MM.1S (cell line): ENCODE measurements around the gene RERE.

ENCODE experiments used
- DNase-seq: peaks from one replicate; pipeline ENCODE4 v3.0.0-alpha.2; 2015
- H2AFZ ChIP-seq: fragments of 300-600 bp; sonication (generic); 2 replicates; pipeline ENCODE4 v1.6.0; 2016; ENCODE audit warnings: antibody characterized with exemption, low read length
- H3F3A ChIP-seq: fragments of 300-600 bp; sonication (generic); 2 replicates; pipeline ENCODE4 v1.6.1; 2016; ENCODE audit warnings: mild to moderate bottlenecking, antibody characterized with exemption, low read length, moderate library complexity, mixed read lengths; ENCODE audit not compliant: insufficient read depth
- H3K27ac ChIP-seq: fragments of 300-600 bp; sonication (generic); 2 replicates; pipeline ENCODE4 v1.5.1; 2016; ENCODE audit warnings: mild to moderate bottlenecking, low read length
- H3K27me3 ChIP-seq: fragments of 300-600 bp; sonication (generic); replicated peaks from 2 replicates; pipeline ENCODE4 v1.6.0; 2016; ENCODE audit warnings: low read length; ENCODE audit not compliant: insufficient read depth
- H3K36me3 ChIP-seq: fragments of 300-600 bp; sonication (generic); replicated peaks from 2 replicates; pipeline ENCODE4 v1.6.1; 2016; ENCODE audit warnings: mild to moderate bottlenecking, low read length, mixed read lengths; ENCODE audit not compliant: insufficient read depth
- H3K4me1 ChIP-seq: fragments of 300-600 bp; sonication (generic); 2 replicates; pipeline ENCODE4 v1.6.1; 2016; ENCODE audit warnings: low read length, mixed read lengths
- H3K4me2 ChIP-seq: fragments of 300-600 bp; sonication (generic); 2 replicates; pipeline ENCODE4 v1.6.0; 2016; ENCODE audit warnings: low read depth, low read length
- H3K4me3 ChIP-seq: fragments of 300-600 bp; sonication (generic); 2 replicates; pipeline ENCODE4 v1.5.1; 2016; ENCODE audit warnings: low read length, mixed read lengths
- H3K79me2 ChIP-seq: fragments of 300-600 bp; sonication (generic); 2 replicates; pipeline ENCODE4 v1.6.1; 2016; ENCODE audit warnings: mixed run types, low read length, mixed read lengths
- H3K9ac ChIP-seq: fragments of 300-600 bp; sonication (generic); 2 replicates; pipeline ENCODE4 v1.6.1; 2016; ENCODE audit warnings: low read length, mixed read lengths
- H3K9me2 ChIP-seq: fragments of 300-600 bp; sonication (generic); replicated peaks from 2 replicates; pipeline ENCODE4 v1.6.1; 2016; ENCODE audit warnings: mild to moderate bottlenecking, low read length, mixed read lengths; ENCODE audit not compliant: insufficient read depth
- H3K9me3 ChIP-seq: fragments of 300-600 bp; sonication (generic); replicated peaks from 2 replicates; pipeline ENCODE4 v1.6.1; 2016; ENCODE audit warnings: mild to moderate bottlenecking, low read length, mixed read lengths; ENCODE audit not compliant: insufficient read depth
- H4K20me1 ChIP-seq: fragments of 300-600 bp; sonication (generic); 2 replicates; pipeline ENCODE4 v1.6.1; 2016; ENCODE audit warnings: mild to moderate bottlenecking, low read length, moderate library complexity, mixed read lengths; ENCODE audit not compliant: insufficient read depth
- CTCF ChIP-seq: fragments of 300-600 bp; sonication (generic); IDR thresholded peaks from 2 replicates; pipeline ENCODE4 v1.5.1; 2016; ENCODE audit warnings: antibody characterized with exemption, low read length, mixed read lengths
- EZH2 ChIP-seq: fragments of 300-600 bp; sonication (generic); optimal IDR thresholded peaks from 2 replicates; pipeline ENCODE3; 2017; ENCODE audit warnings: low read depth, mild to moderate bottlenecking, antibody characterized with exemption, low read length, mixed read lengths
- EZH2phosphoT487 ChIP-seq: fragments of 300-600 bp; sonication (generic); IDR thresholded peaks from 2 replicates; pipeline ENCODE4 v1.6.1; 2018; ENCODE audit warnings: antibody characterized with exemption, low read length

The RERE gene

GRCh38 chr1:8574985-8575384, 242.5 kb downstream of the RERE start:
- no peak overlapping the region for H2AFZ ChIP-seq
- no peaks in the 10 kb centered on the region for H3K27me3 ChIP-seq
- no peak overlapping the region for H3K27ac ChIP-seq
- H3K4me1 ChIP-seq = no peaks in the 10 kb centered on the region
- TF ChIP-seq EZH2 (no peak), EZH2phosphoT487 (no peak), CTCF (no peak)
- H3K9me3 ChIP-seq = no peaks in the 10 kb centered on the region
- no peak for DNase-seq
- H4K20me1 ChIP-seq = no peaks in the 10 kb centered on the region
- H3K9ac ChIP-seq = no peak overlapping the region
- no peak overlapping the region for H3K4me2 ChIP-seq
- peaks cover 23% of the 10 kb centered on the region for H3K79me2 ChIP-seq
- no peak overlapping the region for H3K4me3 ChIP-seq
- H3K9me2 ChIP-seq = no peaks in the 10 kb centered on the region
- no peaks in the 10 kb centered on the region for H3K36me3 ChIP-seq
- no peaks in the 10 kb centered on the region for H3F3A ChIP-seq

- Histone ChIP-seq H3K9me3 (no peaks in the 10 kb centered on the region), H3K27me3 (no peaks in the 10 kb centered on the region), H2AFZ (no peak overlapping the region), H3K79me2 (peaks cover 17% of the 10 kb centered on the region), H3K4me3 (no peak overlapping the region), H4K20me1 (no peaks in the 10 kb centered on the region), H3K9me2 (no peaks in the 10 kb centered on the region), H3K36me3 (no peaks in the 10 kb centered on the region), H3F3A (no peaks in the 10 kb centered on the region), H3K4me2 (no peak overlapping the region), H3K9ac (no peak overlapping the region), H3K27ac (no peak overlapping the region), H3K4me1 (no peaks in the 10 kb centered on the region)
- TF ChIP-seq EZH2 = no peak
- TF ChIP-seq EZH2phosphoT487 = no peak
- no peak for TF ChIP-seq CTCF
- DNase-seq = no peak
These were observed 245.3 kb downstream of the RERE start for GRCh38 chr1:8572106-8572505.

- DNase-seq = no peak
- H3K4me1 ChIP-seq = no peaks in the 10 kb centered on the region
- no peaks in the 10 kb centered on the region for H3K36me3 ChIP-seq
- peaks cover 17% of the 10 kb centered on the region for H3K79me2 ChIP-seq
- no peak overlapping the region for H3K9ac ChIP-seq
- no peak overlapping the region for H3K27ac ChIP-seq
- no peaks in the 10 kb centered on the region for H3K27me3 ChIP-seq
- H4K20me1 ChIP-seq = no peaks in the 10 kb centered on the region
- H3K4me2 ChIP-seq = no peak overlapping the region
- H3F3A ChIP-seq = no peaks in the 10 kb centered on the region
- no peak overlapping the region for H2AFZ ChIP-seq
- no peak for TF ChIP-seq EZH2
- TF ChIP-seq CTCF = no peak
- TF ChIP-seq EZH2phosphoT487 = no peak
- H3K9me3 ChIP-seq = no peaks in the 10 kb centered on the region
- H3K9me2 ChIP-seq = no peaks in the 10 kb centered on the region
- no peak overlapping the region for H3K4me3 ChIP-seq
These were observed 246.0 kb downstream of the RERE start for GRCh38 chr1:8571200-8571984.
